Right atrium auricular region (tissue), 2 donors: ENCODE measurements around the gene MX1. TPM values are rescaled to one million over a fixed set of nuclear protein-coding genes. Genes with fewer than 3 reads are reported as not detected.

Experiments used
- DNase-seq: peaks from one replicate; pipeline ENCODE4 v3.0.0-alpha.2; 2019; ENCODE audit warnings: low spot score
- H3K27ac ChIP-seq, 2 donors: fragments of 200-600 bp; sonication (generic); 1 replicate in 1 of 2; 2 replicates in 1 of 2; pipeline ENCODE4 v1.5.1; 2016 to 2019
- H3K27me3 ChIP-seq, 2 donors: fragments of 200-600 bp; sonication (generic); one replicate each; pipeline versions ENCODE4 v1.5.1 to v1.6.0; 2017 to 2019
- H3K36me3 ChIP-seq: fragments of 200-600 bp; sonication (generic); one replicate; pipeline ENCODE4 v1.5.1; 2016
- H3K4me1 ChIP-seq, 2 donors: fragments of 200-600 bp; sonication (generic); one replicate each; pipeline versions ENCODE4 v1.5.1 to v1.6.0; 2017 to 2019
- H3K4me3 ChIP-seq, 2 donors: fragments of 200-600 bp; sonication (generic); 1 replicate in 1 of 2; 2 replicates in 1 of 2; pipeline ENCODE4 v1.5.1; 2017 to 2019; ENCODE audit warnings: mild to moderate bottlenecking in 1 of 2, moderate library complexity in 1 of 2
- H3K9me3 ChIP-seq, 2 donors: fragments of 200-600 bp; sonication (generic); one replicate each; pipeline ENCODE4 v1.5.1; 2019
- CTCF ChIP-seq, 2 donors: fragments of 200-600 bp; sonication (generic); IDR thresholded peaks; one replicate each; pipeline ENCODE4 v1.5.1; 2019; ENCODE audit warnings: antibody characterized with exemption in 2 of 2
- total RNA-seq, 2 donors: library from RNA; depleted of rRNA; stranded (reverse); fragments of >200 nt; gene quantifications; one replicate each; pipeline ENCODE4 v1.1.0, GENCODE V29; 2016

The MX1 gene
- total RNA-seq, 2 donors from 2014 or later = 6.9 to 8.5 TPM

GRCh38 chr21:41497008-41497407 is 71.0 kb downstream of the MX1 start:
- Histone ChIP-seq H3K27ac (no peak overlapping the region), H3K27me3 (no peaks in the 10 kb centered on the region), H3K4me3 (no peak overlapping the region), H3K4me1 (no peaks in the 10 kb centered on the region), H3K9me3 (no peaks in the 10 kb centered on the region), H3K36me3 (no peaks in the 10 kb centered on the region)
- TF ChIP-seq CTCF (IDR thresholded peaks at IDR 0.05) = no peak
- DNase-seq = no peak

- TF ChIP-seq CTCF (IDR thresholded peaks at IDR 0.05) = no peak
- Histone ChIP-seq H3K27ac (no peak overlapping the region), H3K4me3 (no peak overlapping the region), H3K36me3 (no peaks in the 10 kb centered on the region), H3K27me3 (no peaks in the 10 kb centered on the region), H3K4me1 (no peaks in the 10 kb centered on the region), H3K9me3 (no peaks in the 10 kb centered on the region)
- no peak for DNase-seq
These were observed 71.7 kb downstream of the MX1 start for GRCh38 chr21:41497788-41498187.

- no peaks in the 10 kb centered on the region for H3K27me3 ChIP-seq
- TF ChIP-seq CTCF (IDR thresholded peaks at IDR 0.05) = no peak
- H3K4me3 ChIP-seq = no peak overlapping the region
- H3K27ac ChIP-seq = no peak overlapping the region
- no peak for DNase-seq
- no peaks in the 10 kb centered on the region for H3K4me1 ChIP-seq
- no peaks in the 10 kb centered on the region for H3K36me3 ChIP-seq
- no peaks in the 10 kb centered on the region for H3K9me3 ChIP-seq
These were observed 73.9 kb downstream of the MX1 start for GRCh38 chr21:41499920-41500319.

GRCh38 chr21:41500363-41500762 is 74.3 kb downstream of the MX1 start:
- Histone ChIP-seq H3K4me3 (no peak overlapping the region), H3K27ac (no peak overlapping the region), H3K27me3 (no peaks in the 10 kb centered on the region), H3K36me3 (no peaks in the 10 kb centered on the region), H3K4me1 (no peaks in the 10 kb centered on the region), H3K9me3 (no peaks in the 10 kb centered on the region)
- no peak for DNase-seq
- TF ChIP-seq CTCF (IDR thresholded peaks at IDR 0.05) = no peak

DNA sequence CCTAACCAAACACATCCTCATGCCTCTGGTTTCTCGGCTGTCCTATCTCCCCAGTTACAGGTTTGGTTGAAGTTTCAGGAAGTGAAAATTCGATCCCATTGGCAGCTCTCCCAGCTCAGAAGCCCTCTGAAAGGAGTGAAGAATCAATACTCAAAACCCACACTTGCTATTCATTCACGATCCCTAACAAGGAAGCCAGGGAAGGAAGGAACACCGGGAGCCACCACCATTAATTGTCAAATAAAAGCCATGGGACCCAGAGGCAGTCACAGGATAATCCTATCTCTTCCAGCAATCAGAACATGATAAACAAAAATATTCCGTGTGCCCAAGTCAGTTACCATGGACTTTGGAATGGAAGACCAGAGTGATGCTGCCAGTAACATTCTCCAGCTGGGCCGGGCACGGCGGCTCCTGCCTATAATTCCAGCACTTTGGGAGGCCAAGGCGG is 74.9 kb downstream of the MX1 start:
- Histone ChIP-seq H3K4me3 (no peak overlapping the region), H3K9me3 (no peaks in the 10 kb centered on the region), H3K4me1 (no peaks in the 10 kb centered on the region), H3K27me3 (no peaks in the 10 kb centered on the region), H3K36me3 (no peaks in the 10 kb centered on the region), H3K27ac (no peak overlapping the region)
- no peak for TF ChIP-seq CTCF (IDR thresholded peaks at IDR 0.05)
- DNase-seq = no peak

- Histone ChIP-seq H3K9me3 (no peaks in the 10 kb centered on the region), H3K4me3 (no peak overlapping the region), H3K27me3 (peaks cover 0 to 5% of the 10 kb centered on the region in 2 donors), H3K36me3 (no peaks in the 10 kb centered on the region), H3K4me1 (peaks cover 0 to 3% of the 10 kb centered on the region in 2 donors), H3K27ac (no peak overlapping the region)
- TF ChIP-seq CTCF (IDR thresholded peaks at IDR 0.05) = no peak
- DNase-seq = no peak
These were observed 75.9 kb downstream of the MX1 start for GRCh38 chr21:41501919-41502318.
